H9 (cell line): ENCODE data around the gene TRIOBP. TPM values are rescaled to one million over a fixed set of nuclear protein-coding genes. Genes with fewer than 3 reads are reported as not detected.
A peak's percentile ranks its signal among the peaks of the same experiment; 100 is the strongest.

Source experiments
- DNase-seq: peaks from one replicate; pipeline ENCODE4 v3.0.0-alpha.2; 2017
- H2AFZ ChIP-seq: one replicate; pipeline ENCODE4 v1.6.1; 2013; ENCODE audit warnings: mild to moderate bottlenecking, low read length, control low read depth, moderate library complexity
- H2AK5ac ChIP-seq: 2 replicates; pipeline ENCODE4 v1.6.1; 2013; ENCODE audit warnings: low read length, control low read depth, mixed read lengths; ENCODE audit not compliant: insufficient read length
- H2BK120ac ChIP-seq: one replicate; pipeline ENCODE4 v1.6.1; 2013; ENCODE audit warnings: low read depth, mild to moderate bottlenecking, low read length, control low read depth, inconsistent platforms; ENCODE audit not compliant: poor library complexity, severe bottlenecking
- H2BK12ac ChIP-seq: 2 replicates; pipeline ENCODE4 v1.6.1; 2013; ENCODE audit warnings: low read length, control low read depth, mixed read lengths, low read depth; ENCODE audit not compliant: insufficient read length
- H2BK15ac ChIP-seq: 2 replicates; pipeline ENCODE4 v1.6.1; 2013; ENCODE audit warnings: low read depth, low read length, control low read depth
- H2BK20ac ChIP-seq: one replicate; pipeline ENCODE4 v1.6.1; 2013; ENCODE audit warnings: low read depth, mild to moderate bottlenecking, low read length, control low read depth, inconsistent platforms; ENCODE audit not compliant: poor library complexity, severe bottlenecking
- H2BK5ac ChIP-seq: 2 replicates; pipeline ENCODE4 v1.6.1; 2013; ENCODE audit warnings: low read length, control low read depth, mixed read lengths; ENCODE audit not compliant: insufficient read length
- H3K14ac ChIP-seq: 2 replicates; pipeline ENCODE4 v1.6.1; 2013; ENCODE audit warnings: low read length, control low read depth; ENCODE audit not compliant: insufficient read depth
- H3K18ac ChIP-seq: 2 replicates; pipeline ENCODE4 v1.6.1; 2013; ENCODE audit warnings: low read depth, mild to moderate bottlenecking, mixed read lengths, low read length, control low read depth; ENCODE audit not compliant: insufficient read length
- H3K23ac ChIP-seq: 2 replicates; pipeline ENCODE4 v1.6.1; 2013; ENCODE audit warnings: low read length, control low read depth, mixed read lengths, low read depth; ENCODE audit not compliant: insufficient read length
- H3K23me2 ChIP-seq: 2 replicates; pipeline ENCODE4 v1.6.1; 2013; ENCODE audit warnings: low read depth, mild to moderate bottlenecking, mixed read lengths, low read length, control low read depth; ENCODE audit not compliant: insufficient read length, poor library complexity, severe bottlenecking
- H3K27ac ChIP-seq: 2 replicates; pipeline ENCODE4 v1.5.1; 2013; ENCODE audit warnings: low read length, control low read depth, mixed read lengths, low read depth; ENCODE audit not compliant: insufficient read length
- H3K27me3 ChIP-seq: 2 replicates; pipeline ENCODE4 v1.6.1; 2013; ENCODE audit warnings: low read length, control low read depth, inconsistent platforms; ENCODE audit not compliant: insufficient read depth
- H3K4ac ChIP-seq: 2 replicates; pipeline ENCODE4 v1.6.1; 2013; ENCODE audit warnings: low read depth, mild to moderate bottlenecking, control low read depth, inconsistent platforms, low read length, moderate library complexity
- H3K4me1 ChIP-seq: 2 replicates; pipeline ENCODE4 v1.6.1; 2013; ENCODE audit warnings: low read length, control low read depth, inconsistent platforms; ENCODE audit not compliant: insufficient read depth
- H3K4me2 ChIP-seq: 2 replicates; pipeline ENCODE4 v1.6.1; 2013; ENCODE audit warnings: low read length, control low read depth, mixed read lengths; ENCODE audit not compliant: insufficient read length, insufficient read depth
- H3K56ac ChIP-seq: 2 replicates; pipeline ENCODE4 v1.6.1; 2013; ENCODE audit warnings: low read depth, mild to moderate bottlenecking, mixed read lengths, low read length, control low read depth; ENCODE audit not compliant: insufficient read length
- H3K79me1 ChIP-seq: 2 replicates; pipeline ENCODE4 v1.6.1; 2013; ENCODE audit warnings: low read depth, mild to moderate bottlenecking, moderate library complexity, low read length, control low read depth, inconsistent platforms; ENCODE audit not compliant: insufficient read depth, poor library complexity, severe bottlenecking
- H3K79me2 ChIP-seq: 2 replicates; pipeline ENCODE4 v1.6.1; 2013; ENCODE audit warnings: low read length, control low read depth, inconsistent platforms; ENCODE audit not compliant: insufficient read depth
- H3K9ac ChIP-seq: 2 replicates; pipeline ENCODE4 v1.6.1; 2013; ENCODE audit warnings: low read length, control low read depth, mixed read lengths; ENCODE audit not compliant: insufficient read length; ENCODE audit errors: extremely low read depth
- H3K9me3 ChIP-seq: one replicate; pipeline ENCODE4 v1.6.1; 2013; ENCODE audit warnings: low read depth, low read length, inconsistent platforms; ENCODE audit not compliant: control insufficient read depth
- H3T11ph ChIP-seq: one replicate; pipeline ENCODE4 v1.6.1; 2013; ENCODE audit warnings: mild to moderate bottlenecking, low read length, control low read depth, inconsistent platforms
- H4K20me1 ChIP-seq: one replicate; pipeline ENCODE4 v1.6.1; 2013; ENCODE audit not compliant: control insufficient read depth, insufficient read length, insufficient read depth
- H4K5ac ChIP-seq: 2 replicates; pipeline ENCODE4 v1.6.1; 2013; ENCODE audit warnings: low read depth, mild to moderate bottlenecking, mixed read lengths, low read length, control low read depth; ENCODE audit not compliant: insufficient read length
- H4K8ac ChIP-seq: replicated peaks from 2 replicates; pipeline ENCODE4 v1.6.1; 2013; ENCODE audit warnings: low read length, control low read depth, mixed read lengths, low read depth; ENCODE audit not compliant: insufficient read length
- H4K91ac ChIP-seq: 2 replicates; pipeline ENCODE4 v1.6.1; 2013; ENCODE audit warnings: low read depth, mild to moderate bottlenecking, moderate library complexity, mixed read lengths, low read length, control low read depth; ENCODE audit not compliant: insufficient read length
- H3K27ac Mint-ChIP-seq, 3 experiments: 2 replicates in 2 of 3; 3 replicates in 1 of 3; pipeline ENCODE4 v1.8.0; 2020 to 2021; ENCODE audit warnings: mixed read lengths in 3 of 3, mild to moderate bottlenecking in 1 of 3, moderate library complexity in 1 of 3
- H3K27me3 Mint-ChIP-seq: 2 replicates; pipeline ENCODE4 v1.8.0; 2021; ENCODE audit warnings: low read depth, mild to moderate bottlenecking, moderate library complexity, mixed read lengths
- H3K36me3 Mint-ChIP-seq, 3 experiments: 2 replicates in 2 of 3; 3 replicates in 1 of 3; pipeline ENCODE4 v1.8.0; 2020 to 2021; ENCODE audit warnings: low read depth in 3 of 3, mixed read lengths in 3 of 3; ENCODE audit not compliant: insufficient read depth in 1 of 3
- H3K4me1 Mint-ChIP-seq, 2 experiments: 2 replicates each; pipeline ENCODE4 v1.8.0; 2020; ENCODE audit warnings: mixed read lengths in 2 of 2
- H3K4me3 Mint-ChIP-seq, 2 experiments: 2 replicates in 1 of 2; 3 replicates in 1 of 2; pipeline ENCODE4 v1.8.0; 2020 to 2021; ENCODE audit warnings: mild to moderate bottlenecking in 2 of 2, mixed read lengths in 2 of 2, moderate library complexity in 1 of 2
- H3K9me3 Mint-ChIP-seq, 2 experiments: 2 replicates in 1 of 2; 3 replicates in 1 of 2; pipeline ENCODE4 v1.8.0; 2020; ENCODE audit warnings: mild to moderate bottlenecking in 2 of 2, mixed read lengths in 2 of 2, moderate library complexity in 1 of 2
- CTCF ChIP-seq: fragments of 200-600 bp; sonication (generic); conservative IDR thresholded peaks from 3 replicates; pipeline ENCODE4 v1.8.0; 2021; ENCODE audit warnings: antibody characterized with exemption, mild to moderate bottlenecking
- WGBS: extraction: QIAGEN DNeasy Blood & Tissue Kit; methylation state at CpG from one replicate; pipeline ENCODE4 v1.1.7; 2013; ENCODE audit warnings: missing lambda C conversion rate, low lambda C conversion rate, mixed read lengths; ENCODE audit not compliant: insufficient read length; ENCODE audit errors: extremely low coverage; 5-methylcytosine and 5-hydroxymethylcytosine counted together
- total RNA-seq: library from RNA; stranded (reverse); gene quantifications from 2 replicates; pipeline ENCODE4 v1.2.1, GENCODE V29; 2021

Gene TRIOBP
- total RNA-seq, 1 experiment from 2014 or later = 52.7 TPM

- no peak overlapping the region for H2AFZ ChIP-seq
- H4K8ac ChIP-seq = no peak overlapping the region
- H3K27me3 Mint-ChIP-seq = no peaks in the 10 kb centered on the region
- no peaks in the 10 kb centered on the region for H4K20me1 ChIP-seq
- H3K9ac ChIP-seq = no peak overlapping the region
- no peaks in the 10 kb centered on the region; a peak in 1 of 5 replicates for H3K9me3 Mint-ChIP-seq
- no peak overlapping the region for H3K14ac ChIP-seq
- no peaks in the 10 kb centered on the region for H3K9me3 ChIP-seq
- H4K91ac ChIP-seq = no peak overlapping the region
- no peak overlapping the region for H4K5ac ChIP-seq
- no peak overlapping the region for H3K4me2 ChIP-seq
- WGBS = no CpG with 5 or more reads among the region's 7 CpGs
- TF ChIP-seq CTCF = no peak
- H3K56ac ChIP-seq = no peak overlapping the region
- H2BK20ac ChIP-seq = no peak overlapping the region
- peak overlapping the region in 1 of 3 experiments; percentile 77; a peak in 1 of 7 replicates for H3K27ac Mint-ChIP-seq
- H3K4me1 ChIP-seq = no peaks in the 10 kb centered on the region
- H2BK12ac ChIP-seq = no peak overlapping the region
- H2BK120ac ChIP-seq = no peak overlapping the region
- peaks cover 36 to 81% (median 80%) of the 10 kb centered on the region in 3 experiments; a peak in 6 of 7 replicates for H3K36me3 Mint-ChIP-seq
- H3K27me3 ChIP-seq = no peaks in the 10 kb centered on the region
- H3K27ac ChIP-seq = no peak overlapping the region
- H2BK15ac ChIP-seq = no peak overlapping the region
- no peak overlapping the region for H3T11ph ChIP-seq
- no peak overlapping the region for H3K4me3 Mint-ChIP-seq
- no peaks in the 10 kb centered on the region for H3K79me1 ChIP-seq
- no peak for DNase-seq
- no peak overlapping the region for H2BK5ac ChIP-seq
- no peak overlapping the region for H3K23ac ChIP-seq
- no peak overlapping the region for H3K4ac ChIP-seq
- H3K4me1 Mint-ChIP-seq = peaks cover 0 to 3% of the 10 kb centered on the region in 2 experiments; a peak in 1 of 4 replicates
- no peaks in the 10 kb centered on the region for H3K23me2 ChIP-seq
- H3K79me2 ChIP-seq = no peaks in the 10 kb centered on the region; the same call in 1 of the 2 replicates
- no peak overlapping the region for H2AK5ac ChIP-seq
- no peak overlapping the region for H3K18ac ChIP-seq
Observed at GRCh38 chr22:37703906-37704305, 7.1 kb downstream of the TRIOBP start.
